Measurements from ENCODE around the gene FAHD2A.
"Not testable (repeated sequence)": the region's sequence is repeated elsewhere in the genome, so short reads cannot be mapped to it uniquely, and the experiment has no call there.

FAHD2A gene

DNA sequence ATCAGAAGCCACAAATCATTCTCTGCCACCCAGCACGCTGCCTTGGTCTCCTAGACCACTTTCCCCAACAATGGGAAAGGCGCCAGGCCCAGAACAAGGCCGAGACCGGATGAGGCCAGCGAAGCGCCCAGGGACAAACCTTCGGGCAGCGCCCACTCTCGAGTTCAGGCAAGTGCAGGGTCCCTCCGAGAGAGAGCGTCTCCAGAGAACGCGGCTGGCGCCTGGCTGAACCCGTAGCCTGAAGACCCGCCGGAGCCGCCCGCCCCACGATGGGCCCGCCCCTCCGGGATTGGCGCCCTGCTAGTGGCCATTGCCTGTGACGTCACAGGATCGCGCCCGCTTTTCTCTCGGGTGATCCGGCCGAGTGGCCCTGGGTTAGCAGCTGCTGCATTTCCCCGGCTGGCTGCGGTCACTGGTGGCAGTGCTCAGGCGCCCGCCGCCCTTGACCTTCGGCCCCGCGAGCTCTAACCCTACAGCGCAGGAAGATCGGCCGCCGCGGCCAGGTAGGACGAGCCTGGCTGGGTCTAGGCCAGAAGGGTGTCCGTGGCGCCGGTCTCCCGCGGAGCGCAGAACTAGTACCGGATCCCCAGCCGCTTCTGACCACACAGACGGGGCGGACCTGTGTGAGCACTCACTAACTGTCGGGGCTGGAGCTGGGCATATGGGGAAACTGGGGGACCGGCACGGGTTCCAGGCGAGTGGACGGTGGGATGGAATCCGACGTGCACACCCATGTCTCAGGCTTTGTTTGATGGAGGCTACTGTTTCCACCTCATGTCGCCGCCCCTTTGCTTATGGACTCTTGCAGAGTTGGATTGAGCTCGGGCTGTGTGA lies at the start of gene FAHD2A:
Gene FAHD2A, plus strand, starts transcription at position 339 of the 834 bp plus-strand sequence. CDS start 2,851 bp downstream, outside the sequence.
- peak; percentile 99 for DNase-seq (ENCODE audit: low spot score)

- DNase-seq (ENCODE audit: low spot score) = no peak
Measured at GRCh38 chr2:95353055-95353575, 49.4 kb upstream of the FAHD2A start.

DNA sequence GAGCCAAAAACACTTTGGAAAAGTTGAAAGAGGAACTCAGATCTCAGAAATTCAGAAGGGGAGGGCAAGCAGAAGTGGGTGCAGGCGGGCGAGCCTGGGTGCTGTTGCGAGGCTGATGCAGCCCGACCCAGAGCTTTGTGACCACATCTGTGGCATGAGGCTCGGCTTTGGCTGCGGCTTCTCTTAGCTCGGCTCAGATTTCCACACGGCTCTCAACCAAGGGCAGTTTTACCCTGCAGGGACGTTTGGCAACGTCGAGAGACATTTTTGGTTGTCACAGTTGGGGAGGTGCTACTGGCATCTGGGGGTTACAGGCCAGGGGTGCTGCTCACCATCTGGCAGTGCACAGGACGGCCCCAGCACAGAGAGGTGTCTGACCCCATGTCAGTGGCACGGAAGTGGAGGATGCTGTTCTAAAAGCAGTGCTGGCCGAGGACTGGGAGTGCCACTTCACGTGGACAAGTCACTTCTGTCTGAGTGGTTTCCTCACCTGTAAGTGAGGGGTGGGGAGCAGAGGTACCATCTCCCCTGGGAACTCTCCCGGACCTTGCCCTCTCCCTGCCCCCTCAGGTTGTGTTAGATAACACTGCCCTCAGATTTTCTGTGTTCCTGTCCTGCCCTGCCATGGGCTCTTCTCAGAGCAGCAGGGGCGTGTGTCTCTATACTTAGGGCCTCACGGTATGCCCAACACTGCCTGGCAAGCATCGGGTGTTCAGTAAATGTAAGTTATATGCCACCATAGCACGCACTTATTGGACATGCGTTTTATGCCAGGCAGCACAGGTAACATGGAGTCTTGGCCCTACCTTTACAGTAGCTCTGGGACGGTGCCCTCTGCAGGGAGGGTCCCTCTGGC lies 48.7 kb upstream of the FAHD2A start:
- DNase-seq (ENCODE audit: low spot score) = no peak

DNA sequence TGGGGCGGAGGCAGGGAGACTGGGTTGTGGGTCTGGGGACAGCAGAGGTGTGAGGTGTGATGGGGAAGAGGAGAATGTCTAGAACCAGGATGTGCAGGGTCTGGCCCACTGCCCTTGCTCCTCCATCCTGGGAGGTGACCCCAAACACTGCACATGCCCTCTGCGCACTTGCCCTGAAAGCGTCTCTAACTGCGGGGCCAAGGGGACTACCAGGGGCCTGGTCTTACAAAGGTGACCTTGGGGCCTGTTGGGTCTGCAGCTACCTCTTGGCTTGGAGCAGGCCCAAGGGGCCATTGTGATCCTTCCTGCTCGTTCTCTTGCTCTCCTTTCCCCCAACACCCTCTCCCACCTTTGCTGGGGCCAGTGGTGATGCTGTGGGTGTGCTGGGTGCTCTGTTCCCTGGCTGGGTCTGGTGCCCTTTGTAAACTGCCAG lies 48.0 kb upstream of the FAHD2A start:
- no peak for DNase-seq (ENCODE audit: low spot score)

GRCh38 chr2:95354925-95355324 lies 47.6 kb upstream of the FAHD2A start:
- no peak for DNase-seq (ENCODE audit: low spot score)

DNA sequence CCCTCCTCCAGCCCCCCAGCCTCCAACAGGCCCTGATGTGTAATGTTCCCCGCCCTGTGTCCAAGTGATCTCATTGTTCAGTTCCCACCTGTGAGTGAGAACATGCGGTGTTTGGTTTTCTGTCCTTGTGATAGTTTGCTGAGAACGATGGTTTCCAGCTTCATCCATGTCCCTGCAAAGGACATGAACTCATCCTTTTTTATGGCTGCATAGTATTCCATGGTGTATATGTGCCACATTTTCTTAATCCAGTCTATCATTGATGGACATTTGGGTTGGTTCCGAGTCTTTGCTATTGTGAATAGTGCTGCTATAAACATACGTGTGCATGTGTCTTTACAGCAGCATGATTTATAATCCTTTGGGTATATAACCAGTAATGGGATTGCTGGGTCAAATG lies 47.0 kb upstream of the FAHD2A start:
- not testable (repeated sequence) for DNase-seq (ENCODE audit: low spot score)

- no peak for DNase-seq (ENCODE audit: low spot score)
Measured at GRCh38 chr2:95356821-95357700, 45.4 kb upstream of the FAHD2A start.

DNA sequence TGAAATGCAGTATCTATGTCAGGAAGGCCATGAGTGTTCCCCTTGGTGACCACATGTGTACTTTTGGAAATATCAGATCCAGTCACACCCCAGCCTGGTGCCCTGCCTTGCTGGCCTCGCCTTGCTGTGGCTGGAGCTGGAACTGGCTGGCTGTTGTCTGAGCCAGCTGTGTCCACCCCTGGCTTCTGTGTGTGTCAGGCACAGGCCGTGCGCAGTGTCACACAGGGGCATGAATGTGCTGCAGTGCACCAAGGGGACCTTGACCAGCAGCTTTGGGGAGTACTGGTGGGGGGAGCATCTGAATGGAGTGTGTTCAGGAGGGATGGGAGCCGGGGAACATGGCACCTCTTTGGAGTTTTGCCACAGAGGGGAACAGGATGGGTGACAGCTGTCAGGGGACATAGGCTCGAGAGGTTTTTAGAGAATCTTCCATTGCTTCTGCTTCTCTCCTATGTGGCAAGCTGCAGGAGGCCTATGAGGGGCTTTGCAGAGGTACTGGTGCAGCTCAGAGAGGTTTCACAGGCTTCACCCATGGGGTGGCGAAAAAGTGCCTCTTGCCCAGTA lies 44.7 kb upstream of the FAHD2A start:
- DNase-seq (ENCODE audit: low spot score) = no peak

GRCh38 chr2:95359031-95359430 lies 43.5 kb upstream of the FAHD2A start:
- peak; percentile 62 for DNase-seq (ENCODE audit: low spot score)

- no peak for DNase-seq (ENCODE audit: low spot score)
Measured at GRCh38 chr2:95359501-95359930, 43.0 kb upstream of the FAHD2A start.

DNA sequence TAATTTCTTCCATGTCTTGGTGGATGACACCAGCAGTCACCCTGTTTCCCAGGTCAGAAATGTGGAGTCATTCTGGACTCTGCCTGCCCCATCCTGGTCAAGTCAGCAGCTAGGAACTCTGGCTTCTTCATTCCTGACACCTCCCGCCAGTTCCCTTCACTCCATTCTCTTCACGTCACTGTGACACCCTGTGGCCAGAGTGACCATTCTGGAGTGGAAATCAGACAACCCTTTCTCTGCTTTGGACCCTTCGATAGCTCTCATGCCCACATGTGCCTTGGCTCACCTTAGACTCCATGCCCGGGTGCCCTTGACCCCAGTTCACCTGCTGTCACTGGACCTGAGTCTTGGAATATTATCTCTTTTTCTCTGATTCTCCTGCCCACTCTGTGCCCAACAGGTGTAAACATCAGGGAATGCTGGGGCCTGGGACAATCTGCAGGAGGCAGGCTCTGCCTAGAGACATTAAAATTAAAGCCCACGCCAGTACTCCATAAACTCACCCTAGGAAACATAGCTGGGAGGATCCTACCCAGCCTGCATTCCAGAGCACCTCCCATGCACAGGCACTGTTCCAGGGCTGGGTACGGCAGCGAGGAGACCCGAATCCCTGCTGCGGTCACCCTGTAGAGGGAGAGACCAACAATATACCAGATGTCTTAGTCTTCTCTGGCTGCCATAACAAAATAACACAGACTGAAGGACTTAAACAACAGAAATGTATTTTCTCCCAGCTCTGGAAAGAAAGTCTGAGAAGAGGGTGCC lies 41.1 kb upstream of the FAHD2A start:
- DNase-seq (ENCODE audit: low spot score) = no peak

DNA sequence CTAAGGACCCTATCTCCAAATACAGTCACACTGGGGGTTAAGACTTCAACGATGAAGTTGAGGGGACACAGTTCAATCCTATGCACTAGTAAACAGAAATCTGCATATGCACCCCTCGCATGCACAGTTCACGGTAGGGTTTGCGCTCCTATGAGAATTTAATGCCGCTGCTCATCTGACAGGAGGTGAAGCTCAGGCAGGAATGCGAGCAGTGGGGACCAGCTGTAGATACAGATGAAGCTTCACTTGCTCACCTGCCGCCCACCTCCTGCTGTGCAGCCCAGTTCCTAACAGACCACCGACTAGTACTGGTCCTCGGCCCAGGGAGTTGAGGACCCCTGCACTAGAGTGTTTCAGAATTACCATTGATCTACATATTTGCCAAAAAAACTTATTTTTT lies 40.0 kb upstream of the FAHD2A start:
- no peak for DNase-seq (ENCODE audit: low spot score)

- no peak for DNase-seq (ENCODE audit: low spot score)
Measured at GRCh38 chr2:95366514-95366913, 36.0 kb upstream of the FAHD2A start.

DNA sequence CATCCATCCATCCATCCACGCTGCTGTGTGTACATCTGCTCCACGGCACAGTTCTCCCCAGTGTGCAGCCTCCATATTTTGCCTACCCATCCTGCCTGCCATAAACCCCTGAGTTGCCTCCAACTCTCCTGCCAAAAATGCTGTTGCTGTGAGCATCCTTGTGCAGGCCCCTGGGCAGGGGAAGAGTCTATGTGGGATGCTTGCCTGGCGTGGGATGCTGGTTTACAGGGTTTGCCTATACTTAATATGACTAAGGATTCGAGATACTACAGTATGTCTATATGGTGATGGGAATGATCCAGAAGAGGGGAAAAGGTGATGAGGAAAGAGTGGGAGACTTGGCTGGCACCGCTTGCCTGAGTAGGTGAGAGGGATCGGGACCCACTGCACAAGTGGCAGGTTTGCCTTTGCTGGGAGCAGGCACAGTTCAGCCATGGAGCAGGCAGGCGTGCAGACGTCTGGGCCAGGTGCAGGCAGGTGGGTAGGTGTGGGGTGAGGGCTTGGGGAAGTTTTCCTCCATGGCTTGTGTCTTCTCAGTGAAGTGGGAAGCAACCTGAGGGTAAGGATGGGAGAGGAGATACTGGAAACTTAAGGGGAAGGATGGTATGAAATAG lies 30.2 kb upstream of the FAHD2A start:
- DNase-seq (ENCODE audit: low spot score) = no peak

DNA sequence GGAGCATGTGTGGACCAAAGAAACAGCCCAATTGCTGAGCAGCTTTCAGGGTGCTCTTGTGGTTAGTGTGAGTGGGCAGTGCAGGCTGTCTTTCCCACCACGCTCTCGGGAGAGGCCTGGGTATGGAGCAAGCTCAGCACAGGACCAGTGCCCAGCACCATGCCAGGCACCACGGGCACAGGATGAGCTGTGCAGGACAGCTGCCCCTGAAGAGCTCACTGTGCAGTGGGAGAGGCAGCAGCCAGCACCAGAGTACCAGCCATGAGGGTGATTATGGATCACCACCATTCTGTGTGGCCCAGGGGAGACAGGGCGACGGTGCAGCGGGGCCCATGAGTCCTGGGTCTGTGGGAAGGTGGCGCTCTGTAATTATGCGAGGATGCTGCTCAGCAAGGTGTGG lies 29.7 kb upstream of the FAHD2A start:
- DNase-seq (ENCODE audit: low spot score) = no peak

DNA sequence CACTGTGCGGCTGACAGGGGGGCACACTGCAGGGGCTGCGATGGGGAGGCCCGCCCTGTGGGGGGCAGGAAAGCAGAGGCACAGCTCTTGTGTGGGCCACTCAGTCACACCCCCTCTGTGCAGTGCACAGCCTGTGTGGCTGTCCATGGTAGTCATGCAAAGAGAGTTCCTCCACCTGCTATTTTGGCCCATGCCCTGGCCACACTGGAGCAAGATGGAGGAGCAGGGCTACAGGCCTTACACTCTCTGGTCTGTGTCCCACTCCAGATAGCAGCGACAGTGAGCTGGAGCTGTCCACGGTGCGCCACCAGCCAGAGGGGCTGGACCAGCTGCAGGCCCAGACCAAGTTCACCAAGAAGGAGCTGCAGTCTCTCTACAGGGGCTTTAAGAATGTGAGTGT lies 28.5 kb upstream of the FAHD2A start:
- no peak for DNase-seq (ENCODE audit: low spot score)

DNA sequence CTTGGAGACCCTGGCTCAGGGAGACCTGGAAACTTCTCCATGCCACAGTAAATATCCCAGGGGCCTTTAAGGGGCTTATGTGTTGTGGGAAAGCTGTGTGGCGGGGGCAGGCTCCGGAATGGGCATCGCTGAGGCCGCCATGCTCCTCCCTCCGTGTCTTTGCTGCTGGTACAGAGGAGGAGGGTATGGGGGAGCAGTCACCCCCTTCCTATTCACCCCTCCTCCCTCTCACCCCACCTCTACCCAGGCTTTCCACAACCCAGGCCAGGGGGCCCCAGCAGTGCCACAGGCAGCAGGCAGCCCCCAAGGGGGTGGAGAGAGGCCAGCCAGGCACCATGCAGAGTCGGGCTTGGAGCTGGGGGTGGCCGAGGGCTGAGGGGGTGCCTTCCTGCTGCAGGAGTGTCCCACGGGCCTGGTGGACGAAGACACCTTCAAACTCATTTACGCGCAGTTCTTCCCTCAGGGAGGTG lies 28.0 kb upstream of the FAHD2A start:
- no peak for DNase-seq (ENCODE audit: low spot score)

DNA sequence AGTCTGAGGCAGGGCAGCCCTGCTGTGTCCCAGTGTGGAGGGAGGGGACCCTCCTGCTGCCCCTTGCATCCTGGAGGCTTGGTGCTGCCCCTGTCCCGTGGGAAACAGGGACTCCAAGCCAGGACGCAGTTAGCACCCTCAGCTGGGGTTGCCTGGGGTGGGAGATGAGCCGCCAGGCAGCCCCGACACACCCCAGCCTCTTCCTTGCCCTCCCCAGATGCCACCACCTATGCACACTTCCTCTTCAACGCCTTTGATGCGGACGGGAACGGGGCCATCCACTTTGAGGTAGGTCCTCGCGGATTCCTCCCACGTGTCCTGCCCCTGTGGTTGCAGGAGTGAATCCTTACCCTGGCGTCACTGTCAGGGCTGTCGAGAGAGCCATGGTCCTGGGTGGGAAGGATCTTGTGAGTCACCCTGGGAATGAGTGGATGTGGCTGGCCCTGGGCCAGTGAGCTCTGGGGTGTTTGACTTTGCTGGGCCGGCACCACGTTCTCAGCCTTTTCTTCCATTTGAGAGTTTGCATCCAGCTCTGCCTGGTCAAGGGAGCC lies 27.5 kb upstream of the FAHD2A start:
- DNase-seq (ENCODE audit: low spot score) = no peak

DNA sequence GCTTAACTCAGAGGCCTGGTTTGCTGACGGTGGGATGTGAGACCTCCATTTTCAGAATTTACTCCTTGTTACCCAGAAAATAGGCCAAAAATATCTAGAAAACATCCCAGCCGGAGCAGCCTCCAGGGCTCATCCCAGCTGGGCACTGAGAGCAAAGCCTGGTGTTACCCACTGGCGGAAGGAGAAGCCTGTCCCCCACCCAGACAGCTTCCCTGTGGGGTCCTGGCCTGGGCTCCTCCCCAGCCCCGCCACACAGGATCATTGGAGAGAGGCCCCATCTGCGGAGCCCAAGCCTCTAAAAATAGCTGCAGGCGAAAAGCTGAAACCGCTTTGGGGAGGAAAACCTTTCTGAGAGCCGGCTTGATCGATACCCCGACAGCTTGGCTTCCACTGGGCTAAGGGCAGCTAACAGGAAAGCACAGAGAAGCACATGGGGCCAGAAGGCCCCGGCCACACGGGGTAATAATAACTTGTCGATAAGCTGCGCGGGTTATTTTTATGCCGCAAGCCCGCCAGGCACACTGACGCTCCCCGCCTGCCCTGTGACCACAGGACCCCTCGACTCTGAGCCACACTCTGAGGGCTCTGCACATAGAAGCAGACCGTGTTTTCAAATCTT lies 26.9 kb upstream of the FAHD2A start:
- no peak for DNase-seq (ENCODE audit: low spot score)

All from AG20443 (cell line).